Right kidney (tissue), 1 donor: Measurements from ENCODE around the gene CTNNA2.

Experiments
- DNase-seq: peaks from one replicate; pipeline ENCODE4 v3.0.0-alpha.2; 2016

Gene CTNNA2

GRCh38 chr2:80413136-80413535, 900.3 kb downstream of the CTNNA2 start:
- DNase-seq: no peak

GRCh38 chr2:80417737-80418136, 904.9 kb downstream of the CTNNA2 start:
- DNase-seq: no peak

- DNase-seq: no peak
Observed at GRCh38 chr2:80420530-80421208, 907.8 kb downstream of the CTNNA2 start.

- DNase-seq: no peak
Observed at GRCh38 chr2:80429251-80429650, 916.4 kb downstream of the CTNNA2 start.

- no peak for DNase-seq
Observed at GRCh38 chr2:80437959-80438358, 925.1 kb downstream of the CTNNA2 start.

GRCh38 chr2:80438686-80439085, 925.8 kb downstream of the CTNNA2 start:
- DNase-seq: no peak

GRCh38 chr2:80454628-80455027, 941.8 kb downstream of the CTNNA2 start:
- DNase-seq: no peak

- no peak for DNase-seq
Observed at GRCh38 chr2:80459028-80459427, 946.2 kb downstream of the CTNNA2 start.

GRCh38 chr2:80461505-80462197, 948.8 kb downstream of the CTNNA2 start:
- DNase-seq: no peak

GRCh38 chr2:80462654-80463053, 949.8 kb downstream of the CTNNA2 start:
- no peak for DNase-seq

- DNase-seq: no peak
Observed at GRCh38 chr2:80464275-80464674, 951.4 kb downstream of the CTNNA2 start.

- no peak for DNase-seq
Observed at GRCh38 chr2:80467262-80467811, 954.5 kb downstream of the CTNNA2 start.

- no peak for DNase-seq
Observed at GRCh38 chr2:80469428-80469827, 956.6 kb downstream of the CTNNA2 start.

- no peak for DNase-seq
Observed at GRCh38 chr2:80473069-80473468, 960.2 kb downstream of the CTNNA2 start.

- DNase-seq: no peak
Observed at GRCh38 chr2:80473796-80474195, 960.9 kb downstream of the CTNNA2 start.

GRCh38 chr2:80475970-80476369, 963.1 kb downstream of the CTNNA2 start:
- DNase-seq: no peak

GRCh38 chr2:80476535-80477117, 963.8 kb downstream of the CTNNA2 start:
- DNase-seq: no peak

GRCh38 chr2:80482276-80482675, 969.4 kb downstream of the CTNNA2 start:
- DNase-seq: no peak

GRCh38 chr2:80489717-80490116, 976.9 kb downstream of the CTNNA2 start:
- no peak for DNase-seq

GRCh38 chr2:80490964-80491363, 978.1 kb downstream of the CTNNA2 start:
- DNase-seq: no peak

- DNase-seq: no peak
Observed at GRCh38 chr2:80496346-80496745, 983.5 kb downstream of the CTNNA2 start.

- DNase-seq: no peak
Observed at GRCh38 chr2:80496775-80497174, 983.9 kb downstream of the CTNNA2 start.

- no peak for DNase-seq
Observed at GRCh38 chr2:80499095-80499494, 986.2 kb downstream of the CTNNA2 start.
